DOHH2 (cell line): ENCODE measurements around the gene THRSP.

ENCODE experiments used
- CTCF ChIP-seq: fragments of 200-600 bp; sonication (generic); IDR thresholded peaks from one replicate; pipeline ENCODE4 v1.5.1; 2014; ENCODE audit warnings: antibody characterized with exemption, mild to moderate bottlenecking, low read depth, low read length; ENCODE audit not compliant: poor library complexity, severe bottlenecking
- EZH2phosphoT487 ChIP-seq: fragments of 200-600 bp; sonication (generic); IDR thresholded peaks from 2 replicates; pipeline ENCODE4 v1.6.1; 2017; ENCODE audit warnings: borderline replicate concordance, mild to moderate bottlenecking, antibody characterized with exemption, low read length, moderate library complexity, mixed read lengths

- TF ChIP-seq CTCF (no peak), EZH2phosphoT487 (no peak)
Observed at GRCh38 chr11:78097666-78098385, 34.2 kb downstream of the THRSP start.
